Activated effector memory CD4-positive, alpha-beta T cell treated with anti-CD3 and anti-CD28 coated beads, Interleukin-2, amount 50 U/mL, for 16 hours (primary cell): ENCODE data around the gene ZNF654.
"Not testable (repeated sequence)": the region's sequence is repeated elsewhere in the genome, so short reads cannot be mapped to it uniquely, and the experiment has no call there.

Experiments used
- DNase-seq: peaks from one replicate; pipeline ENCODE4 v3.0.0-alpha.2; 2020

The ZNF654 gene

DNA sequence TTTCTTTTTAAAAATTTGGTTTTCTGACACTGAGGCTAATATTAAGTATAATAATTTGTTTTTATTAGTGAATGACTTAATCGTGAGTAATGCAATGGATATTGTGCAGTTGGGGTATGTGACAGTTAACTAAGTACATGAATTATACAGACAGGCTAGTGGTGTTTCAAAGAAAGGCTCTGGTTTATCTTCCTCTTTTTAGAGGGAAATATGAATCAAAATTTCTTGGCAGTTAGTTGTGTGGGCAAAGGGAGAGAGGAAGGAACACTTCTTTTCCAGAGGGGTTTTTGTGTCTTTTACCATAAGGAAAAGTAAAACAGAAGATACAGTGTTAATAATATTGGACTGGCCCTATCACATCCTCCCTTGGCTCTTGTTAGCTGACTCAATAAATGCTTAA is 2.7 kb downstream of the ZNF654 start:
- no peak for DNase-seq

- no peak for DNase-seq
These were observed 16.0 kb downstream of the ZNF654 start for GRCh38 chr3:88075072-88075471.

DNA sequence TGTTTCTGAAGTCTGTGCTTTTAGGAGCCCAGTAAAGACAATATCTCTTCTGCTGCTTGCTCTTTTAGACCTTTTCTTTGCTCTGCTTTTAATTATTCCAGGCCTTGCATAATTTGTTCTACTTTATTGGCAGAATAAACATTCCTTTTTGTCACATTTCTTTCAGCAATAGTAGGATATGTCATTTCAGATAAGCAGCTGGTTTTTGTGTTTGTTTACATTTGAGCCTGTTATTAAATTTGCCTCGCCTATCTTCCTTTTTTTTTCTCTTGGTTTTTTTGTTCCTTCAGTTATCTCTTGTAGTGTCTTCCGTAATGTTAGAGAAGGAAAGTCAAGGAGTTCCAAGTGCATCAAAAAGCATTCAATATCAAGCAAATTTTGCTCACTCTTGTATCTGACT is 16.4 kb downstream of the ZNF654 start:
- no peak for DNase-seq

GRCh38 chr3:88076712-88077111 is 17.7 kb downstream of the ZNF654 start:
- no peak for DNase-seq

DNA sequence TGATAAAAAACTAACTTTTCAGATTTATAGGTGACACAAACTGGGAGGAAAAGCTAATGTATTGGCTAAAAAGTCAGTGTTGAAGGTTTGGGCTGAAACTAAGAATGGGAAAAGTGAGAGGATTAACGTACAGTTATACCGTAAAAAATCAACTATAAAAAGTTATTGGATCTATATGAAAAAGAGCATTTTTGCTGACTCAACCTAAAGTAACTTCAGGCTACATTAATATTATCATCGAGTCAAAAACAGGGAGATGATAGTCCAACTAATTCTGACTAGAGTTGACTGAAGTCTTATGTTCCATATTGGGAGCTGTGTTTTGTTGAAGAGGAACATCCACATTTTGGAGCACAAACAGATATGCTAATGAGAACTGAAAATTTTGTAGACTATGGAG is 19.9 kb downstream of the ZNF654 start:
- no peak for DNase-seq

DNA sequence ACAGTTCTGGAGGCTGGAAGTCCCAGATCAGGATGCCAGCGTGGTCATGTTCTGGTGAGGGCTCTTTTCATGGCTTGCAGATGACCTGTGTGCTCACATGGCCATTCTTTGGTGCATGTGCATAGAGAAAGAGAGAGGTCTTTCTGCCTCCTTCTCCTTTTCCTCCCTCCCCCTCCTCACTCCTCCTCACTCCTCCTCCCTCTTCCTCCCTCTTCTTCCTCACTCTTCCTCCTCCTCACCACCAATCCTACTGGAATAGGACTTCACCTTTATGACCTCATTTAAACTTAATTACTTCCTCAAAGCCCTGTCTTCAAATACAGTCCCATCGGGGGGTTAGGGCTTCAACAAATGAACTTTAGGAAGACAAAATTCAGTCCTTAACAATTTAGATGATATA is 23.8 kb downstream of the ZNF654 start:
- DNase-seq: no peak

- DNase-seq: no peak
These were observed 25.0 kb downstream of the ZNF654 start for GRCh38 chr3:88084097-88084501.

DNA sequence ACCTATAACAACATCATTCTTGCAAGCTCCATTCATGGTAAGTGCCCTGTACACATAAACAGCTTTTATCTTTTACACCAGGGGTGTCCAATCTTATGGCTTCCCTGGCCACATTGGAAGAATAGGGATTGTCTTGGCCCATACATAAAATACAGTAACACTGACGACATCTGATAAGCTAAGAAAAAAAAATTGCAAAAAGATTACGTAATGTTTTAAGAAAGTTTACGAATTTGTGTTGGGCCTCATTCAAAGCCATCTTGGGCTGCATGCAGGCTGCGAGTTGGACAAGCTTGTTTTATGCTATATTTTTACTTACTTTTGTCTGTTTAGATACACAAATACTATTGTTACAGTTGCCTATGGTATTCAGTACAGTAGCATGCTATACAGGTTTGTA is 31.6 kb downstream of the ZNF654 start:
- no peak for DNase-seq

DNA sequence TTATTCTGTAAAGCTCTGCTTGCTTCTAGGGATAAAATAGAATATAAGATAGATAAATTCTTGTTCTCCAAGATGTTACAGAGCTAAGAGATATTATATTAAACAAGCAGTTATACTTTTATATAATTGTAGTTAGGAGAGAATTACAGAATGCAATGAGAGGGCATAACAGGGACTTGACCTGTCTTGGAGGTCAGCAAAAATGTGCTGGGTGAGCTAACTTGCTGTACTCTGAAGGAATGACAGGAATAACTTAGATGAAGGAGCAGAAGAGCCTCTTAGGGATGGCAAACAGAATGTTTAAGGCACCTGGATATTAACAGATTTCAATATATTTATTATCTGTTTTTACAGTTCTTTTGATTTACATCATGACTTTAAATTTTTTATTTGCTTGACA is 33.2 kb downstream of the ZNF654 start:
- no peak for DNase-seq

- DNase-seq: no peak
These were observed 34.2 kb downstream of the ZNF654 start for GRCh38 chr3:88093266-88093665.

GRCh38 chr3:88101142-88101541 is 42.1 kb downstream of the ZNF654 start:
- no peak for DNase-seq

- DNase-seq: no peak
These were observed 46.3 kb downstream of the ZNF654 start for GRCh38 chr3:88105325-88105724.

- no peak for DNase-seq
These were observed 53.2 kb downstream of the ZNF654 start for GRCh38 chr3:88112289-88112688.

- peak; percentile 68 for DNase-seq
These were observed 54.5 kb downstream of the ZNF654 start for GRCh38 chr3:88113311-88114162.

- no peak for DNase-seq
These were observed 56.0 kb downstream of the ZNF654 start for GRCh38 chr3:88114878-88115549.

DNA sequence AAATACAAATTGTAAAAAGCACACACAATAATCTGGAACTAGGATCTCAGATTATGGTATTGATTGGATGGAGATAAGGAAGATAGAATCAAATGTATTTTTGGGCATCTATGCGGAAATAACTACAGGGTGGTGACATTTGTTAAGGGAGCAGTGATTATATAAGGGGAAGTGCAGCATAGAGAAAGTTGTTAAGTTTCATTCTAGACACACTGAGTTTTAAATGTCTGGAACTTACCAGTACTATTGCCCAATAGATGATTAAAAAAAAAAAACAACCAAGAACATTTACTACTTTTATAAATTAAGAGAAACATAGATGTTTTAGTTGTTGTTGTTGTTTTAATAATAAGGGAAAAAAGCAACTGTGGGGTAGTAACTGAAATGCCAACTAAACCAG is 58.6 kb downstream of the ZNF654 start:
- DNase-seq: no peak

GRCh38 chr3:88118603-88119002 is 59.5 kb downstream of the ZNF654 start:
- not testable (repeated sequence) for DNase-seq

DNA sequence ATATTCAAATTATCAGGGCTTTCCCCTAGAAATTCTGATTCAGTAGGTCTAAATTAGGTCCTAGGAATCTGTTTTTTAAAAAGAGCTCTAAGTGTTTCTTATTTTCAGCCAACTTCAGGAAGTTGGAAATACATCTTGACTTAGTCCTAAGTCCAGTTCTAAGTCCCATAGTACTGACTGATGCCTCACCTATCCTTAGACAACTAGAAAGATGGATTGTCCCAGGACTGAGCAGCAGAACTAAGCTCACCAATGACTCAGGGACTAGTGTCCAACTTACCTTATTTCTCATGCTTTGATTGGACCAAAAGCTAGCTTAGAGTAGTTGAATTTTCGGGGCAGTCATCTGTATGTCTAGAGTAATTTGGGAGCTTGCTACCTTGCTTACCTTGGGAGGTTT is 64.5 kb downstream of the ZNF654 start:
- no peak for DNase-seq

- DNase-seq: no peak
These were observed 72.6 kb downstream of the ZNF654 start for GRCh38 chr3:88131695-88132094.

DNA sequence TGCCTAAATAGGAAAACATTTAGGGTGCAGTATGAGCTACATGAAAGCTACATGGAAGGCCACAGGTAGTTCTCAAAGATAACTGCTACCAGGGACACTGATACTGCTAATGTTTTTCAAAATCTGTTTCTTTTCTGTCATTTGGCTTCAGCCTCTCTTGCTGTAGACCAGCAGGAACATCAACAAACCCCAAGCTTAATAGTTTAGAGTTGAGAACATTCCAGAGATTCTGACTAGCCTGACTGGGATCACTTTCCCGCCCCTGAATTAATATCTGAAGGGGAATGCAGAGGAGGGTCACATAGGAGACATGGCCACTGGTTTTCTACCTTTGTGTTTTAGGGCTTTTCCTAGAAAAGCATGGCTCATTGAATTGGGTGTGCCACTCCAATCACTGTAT is 73.8 kb downstream of the ZNF654 start:
- DNase-seq: no peak

- no peak for DNase-seq
These were observed 74.7 kb downstream of the ZNF654 start for GRCh38 chr3:88133711-88134263.

DNA sequence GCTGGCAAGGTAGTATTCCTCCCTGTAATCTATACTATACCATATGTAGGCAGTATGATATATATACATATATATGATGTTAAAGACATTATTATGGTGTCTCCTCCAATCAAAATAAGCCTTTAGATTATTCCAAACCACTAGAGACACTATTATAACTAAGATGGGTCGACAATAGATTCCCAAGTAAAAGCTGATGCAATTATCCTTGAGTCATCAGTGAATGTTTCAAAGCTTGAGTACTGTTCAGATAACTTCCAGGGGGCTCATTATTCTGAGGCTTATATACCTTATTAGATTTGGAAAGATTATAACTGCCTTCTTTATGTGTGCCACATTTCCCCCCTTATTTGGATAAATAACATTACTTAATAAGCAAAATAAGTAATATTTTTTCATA is 78.8 kb downstream of the ZNF654 start:
- no peak for DNase-seq

DNA sequence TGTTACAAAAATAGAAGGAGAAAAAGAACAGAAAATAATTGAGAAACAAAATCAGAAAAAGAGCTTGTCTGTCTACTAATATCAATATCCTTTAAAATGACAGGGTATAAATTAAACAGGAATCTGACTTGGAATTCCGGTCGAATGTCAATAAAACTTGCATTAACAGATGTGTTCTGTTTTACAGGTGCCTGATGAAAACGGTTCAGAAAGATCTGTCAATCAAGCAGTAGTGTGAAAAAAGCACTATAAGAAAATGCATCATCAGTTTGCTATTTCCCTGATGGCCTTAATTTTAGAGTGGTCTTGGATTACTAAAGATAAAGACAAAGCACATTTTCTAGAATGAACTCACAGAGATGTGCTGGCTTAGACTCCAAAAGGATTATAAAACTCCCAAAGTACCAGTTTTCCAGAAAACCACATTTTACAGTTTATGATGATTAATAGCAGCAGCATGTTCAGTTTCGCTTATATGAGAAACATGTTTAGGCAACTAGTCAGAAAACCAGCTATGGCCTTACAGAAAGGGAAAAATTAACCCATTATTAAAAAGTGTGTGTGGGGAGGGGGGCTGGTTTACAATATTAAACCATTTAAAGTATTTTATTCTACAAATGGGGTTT is 82.5 kb downstream of the ZNF654 start:
- DNase-seq: no peak
